Hepatocyte (in vitro differentiated cells): ENCODE results near the gene LCE1C. TPM values are rescaled to one million over a fixed set of nuclear protein-coding genes. Genes with fewer than 3 reads are reported as not detected.

Experiments
- DNase-seq: peaks from one replicate; pipeline ENCODE4 v3.0.0-alpha.2; 2016; ENCODE audit warnings: low spot score
- H2AFZ ChIP-seq: fragments of 200-600 bp; sonication (generic); 2 replicates; pipeline ENCODE4 v1.6.0; 2016; ENCODE audit warnings: antibody characterized with exemption, mild to moderate bottlenecking
- H3K27ac ChIP-seq: fragments of 200-600 bp; sonication (generic); 2 replicates; pipeline ENCODE4 v1.5.1; 2016; ENCODE audit warnings: mild to moderate bottlenecking
- H3K27me3 ChIP-seq: fragments of 200-600 bp; sonication (generic); 2 replicates; pipeline ENCODE4 v1.6.1; 2016
- H3K36me3 ChIP-seq: fragments of 200-600 bp; sonication (generic); replicated peaks from 2 replicates; pipeline ENCODE4 v1.5.1; 2016; ENCODE audit warnings: low read depth; ENCODE audit not compliant: insufficient read depth
- H3K4me1 ChIP-seq: fragments of 200-600 bp; sonication (generic); 2 replicates; pipeline ENCODE4 v1.5.1; 2016; ENCODE audit warnings: mild to moderate bottlenecking, moderate library complexity; ENCODE audit not compliant: insufficient read depth
- H3K4me2 ChIP-seq: fragments of 200-600 bp; sonication (generic); 2 replicates; pipeline ENCODE4 v1.6.0; 2016
- H3K4me3 ChIP-seq: fragments of 200-600 bp; sonication (generic); 2 replicates; pipeline ENCODE4 v1.5.1; 2016; ENCODE audit warnings: mild to moderate bottlenecking
- H3K79me2 ChIP-seq: fragments of 200-600 bp; sonication (generic); 2 replicates; pipeline ENCODE4 v1.6.0; 2017; ENCODE audit warnings: mild to moderate bottlenecking
- H3K9me2 ChIP-seq: fragments of 200-600 bp; sonication (generic); replicated peaks from 2 replicates; pipeline ENCODE4 v1.6.0; 2017; ENCODE audit warnings: mild to moderate bottlenecking; ENCODE audit not compliant: insufficient read depth
- H3K9me3 ChIP-seq: fragments of 200-600 bp; sonication (generic); 2 replicates; pipeline ENCODE4 v1.5.1; 2016; ENCODE audit warnings: low read depth, mild to moderate bottlenecking
- H4K20me1 ChIP-seq: fragments of 200-600 bp; sonication (generic); 2 replicates; pipeline ENCODE4 v1.6.0; 2016; ENCODE audit warnings: mild to moderate bottlenecking; ENCODE audit not compliant: insufficient read depth, poor library complexity, severe bottlenecking
- EZH2 ChIP-seq: fragments of 200-600 bp; sonication (generic); IDR thresholded peaks from 2 replicates; pipeline ENCODE4 v1.6.1; 2016; ENCODE audit warnings: antibody characterized with exemption, mild to moderate bottlenecking, borderline replicate concordance
- EZH2phosphoT487 ChIP-seq: fragments of 200-600 bp; sonication (generic); IDR thresholded peaks from one replicate; pipeline ENCODE4 v1.6.1; 2018; ENCODE audit warnings: antibody characterized with exemption, mild to moderate bottlenecking, low read depth, moderate library complexity; ENCODE audit not compliant: unreplicated experiment, severe bottlenecking
- WGBS: methylation state at CpG from one replicate; pipeline ENCODE4 v1.1.6; 2016; ENCODE audit warnings: low lambda C conversion rate; ENCODE audit errors: missing lambda C conversion rate; 5-methylcytosine and 5-hydroxymethylcytosine counted together
- polyA plus RNA-seq: library from polyadenylated mRNA; unstranded; fragments of >200 nt; fragmentation: Nextera tagmentation; extraction: Ambion mirVana; gene quantifications from 2 replicates; pipeline ENCODE4 v1.2.1, GENCODE V29; 2016
- total RNA-seq: library from RNA; depleted of rRNA; stranded (reverse); fragments of >200 nt; gene quantifications from 2 replicates; pipeline ENCODE4 v1.2.3, GENCODE V29; 2014
- TF ChIP-seq, protein P1 (sequence below): fragments of 200-600 bp; sonication (generic); IDR thresholded peaks from 2 replicates; pipeline ENCODE4 v1.5.1; 2016; ENCODE audit warnings: antibody characterized with exemption, mild to moderate bottlenecking; ENCODE audit not compliant: poor library complexity

Gene LCE1C
- not detected in 2 replicates for total RNA-seq
- not detected in 2 replicates for polyA plus RNA-seq

GRCh38 chr1:152806576-152806975, at the start of gene LCE1C:
Gene LCE1C, minus strand, starts transcription at chr1:152806651. Its CDS starts 1,173 bp downstream, at chr1:152805478.
- Histone ChIP-seq H2AFZ (no peak within 1 kb of the TSS), H3K9me3 (no peaks in the 10 kb centered on the region), H3K4me2 (no peak within 1 kb of the TSS), H4K20me1 (no peaks in the 10 kb centered on the region), H3K27ac (no peak within 1 kb of the TSS), H3K4me1 (no peaks in the 10 kb centered on the region), H3K27me3 (no peaks in the 10 kb centered on the region), H3K4me3 (no peak within 1 kb of the TSS), H3K79me2 (no peaks in the 10 kb centered on the region), H3K36me3 (no peaks in the 10 kb centered on the region), H3K9me2 (no peaks in the 10 kb centered on the region)
- TF ChIP-seq, protein P1, sequence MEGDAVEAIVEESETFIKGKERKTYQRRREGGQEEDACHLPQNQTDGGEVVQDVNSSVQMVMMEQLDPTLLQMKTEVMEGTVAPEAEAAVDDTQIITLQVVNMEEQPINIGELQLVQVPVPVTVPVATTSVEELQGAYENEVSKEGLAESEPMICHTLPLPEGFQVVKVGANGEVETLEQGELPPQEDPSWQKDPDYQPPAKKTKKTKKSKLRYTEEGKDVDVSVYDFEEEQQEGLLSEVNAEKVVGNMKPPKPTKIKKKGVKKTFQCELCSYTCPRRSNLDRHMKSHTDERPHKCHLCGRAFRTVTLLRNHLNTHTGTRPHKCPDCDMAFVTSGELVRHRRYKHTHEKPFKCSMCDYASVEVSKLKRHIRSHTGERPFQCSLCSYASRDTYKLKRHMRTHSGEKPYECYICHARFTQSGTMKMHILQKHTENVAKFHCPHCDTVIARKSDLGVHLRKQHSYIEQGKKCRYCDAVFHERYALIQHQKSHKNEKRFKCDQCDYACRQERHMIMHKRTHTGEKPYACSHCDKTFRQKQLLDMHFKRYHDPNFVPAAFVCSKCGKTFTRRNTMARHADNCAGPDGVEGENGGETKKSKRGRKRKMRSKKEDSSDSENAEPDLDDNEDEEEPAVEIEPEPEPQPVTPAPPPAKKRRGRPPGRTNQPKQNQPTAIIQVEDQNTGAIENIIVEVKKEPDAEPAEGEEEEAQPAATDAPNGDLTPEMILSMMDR: no peak
- TF ChIP-seq EZH2 (no peak), EZH2phosphoT487 (no peak)
- no peak for DNase-seq
- WGBS: 38% methylated on average over 3 of the region's 3 CpGs

GRCh38 chr1:152855661-152856060, 49.2 kb upstream of the LCE1C start:
- H2AFZ ChIP-seq: no peak overlapping the region
- no peaks in the 10 kb centered on the region for H4K20me1 ChIP-seq
- H3K4me2 ChIP-seq: no peak overlapping the region
- no peaks in the 10 kb centered on the region for H3K4me1 ChIP-seq
- H3K27ac ChIP-seq: no peak overlapping the region
- H3K4me3 ChIP-seq: no peak overlapping the region
- peaks cover 4% of the 10 kb centered on the region for H3K9me3 ChIP-seq
- WGBS: 27% methylated on average over 2 of the region's 2 CpGs
- H3K9me2 ChIP-seq: no peaks in the 10 kb centered on the region
- H3K36me3 ChIP-seq: no peaks in the 10 kb centered on the region
- no peaks in the 10 kb centered on the region for H3K27me3 ChIP-seq
- TF ChIP-seq, protein P1: no peak
- TF ChIP-seq EZH2 (no peak), EZH2phosphoT487 (no peak)
- H3K79me2 ChIP-seq: no peaks in the 10 kb centered on the region
- no peak for DNase-seq

GRCh38 chr1:152842556-152842955, 36.1 kb upstream of the LCE1C start, which contains the start of gene LCE6A:
Gene LCE6A, plus strand, starts transcription at chr1:152842856. Its CDS starts 665 bp downstream, at chr1:152843521.
- no peak within 1 kb of the TSS for H3K27ac ChIP-seq
- H3K36me3 ChIP-seq: no peaks in the 10 kb centered on the region
- no peak within 1 kb of the TSS for H2AFZ ChIP-seq
- no peak for DNase-seq
- no peaks in the 10 kb centered on the region for H3K9me2 ChIP-seq
- no peak within 1 kb of the TSS for H3K4me3 ChIP-seq
- 43% methylated on average over 3 of the region's 3 CpGs for WGBS
- H4K20me1 ChIP-seq: no peaks in the 10 kb centered on the region
- H3K4me1 ChIP-seq: no peaks in the 10 kb centered on the region
- no peaks in the 10 kb centered on the region for H3K27me3 ChIP-seq
- H3K9me3 ChIP-seq: no peaks in the 10 kb centered on the region
- TF ChIP-seq, protein P1: no peak
- TF ChIP-seq EZH2phosphoT487 (no peak), EZH2 (no peak)
- no peaks in the 10 kb centered on the region for H3K79me2 ChIP-seq
- no peak within 1 kb of the TSS for H3K4me2 ChIP-seq

DNA sequence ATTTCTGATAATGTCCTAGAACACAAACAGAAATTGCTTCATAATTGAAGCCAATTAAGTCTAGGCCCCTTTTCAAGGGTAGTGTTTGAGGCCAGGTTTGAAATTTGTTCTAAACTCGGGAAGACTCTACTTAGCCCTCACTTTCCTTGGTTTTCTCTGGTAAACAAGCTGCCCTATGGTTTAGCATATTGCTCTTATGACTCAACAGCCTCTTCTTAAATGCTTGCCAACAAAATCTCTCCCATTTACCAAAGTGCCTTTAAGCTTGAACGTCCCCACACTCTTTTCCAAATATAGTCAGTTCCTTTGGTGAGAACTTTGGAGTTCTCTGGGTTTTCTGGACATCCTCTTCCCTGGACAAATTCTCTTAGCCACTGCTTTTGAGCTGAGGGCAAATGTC, 30.4 kb upstream of the LCE1C start:
- no peaks in the 10 kb centered on the region for H3K36me3 ChIP-seq
- no peaks in the 10 kb centered on the region for H3K27me3 ChIP-seq

More for the DNA sequence above, 30.4 kb upstream of the LCE1C start:
- no peak for DNase-seq
- no peak overlapping the region for H3K27ac ChIP-seq
- H3K9me2 ChIP-seq: no peaks in the 10 kb centered on the region
- TF ChIP-seq EZH2: no peak
- TF ChIP-seq, protein P1: no peak
- TF ChIP-seq EZH2phosphoT487: no peak
- H4K20me1 ChIP-seq: no peaks in the 10 kb centered on the region
- H2AFZ ChIP-seq: no peak overlapping the region
- no peak overlapping the region for H3K4me3 ChIP-seq
- no peak overlapping the region for H3K4me2 ChIP-seq
- no peaks in the 10 kb centered on the region for H3K9me3 ChIP-seq
- no peaks in the 10 kb centered on the region for H3K4me1 ChIP-seq
- H3K79me2 ChIP-seq: no peaks in the 10 kb centered on the region
- 16% methylated on average over 2 of the region's 2 CpGs for WGBS
